WTC11 (cell line): ENCODE data around the gene ARL6IP5.

ENCODE experiments used
- ZNF396 ChIP-seq: fragments of 250-450 bp; sonication (Bioruptor Pico); IDR thresholded peaks from 2 replicates; pipeline ENCODE4 v1.8.0; 2021; ENCODE audit warnings: mild to moderate bottlenecking, moderate library complexity, borderline replicate concordance
- TF ChIP-seq, protein P1 (sequence below): fragments of 200-600 bp; IDR thresholded peaks from 2 replicates; pipeline ENCODE4 v1.8.0; 2022; ENCODE audit warnings: antibody characterized with exemption
- TF ChIP-seq, protein P2 (sequence below): fragments of 250-450 bp; sonication (Bioruptor Pico); IDR thresholded peaks from 2 replicates; pipeline ENCODE4 v2.1.2; 2022; ENCODE audit warnings: mild to moderate bottlenecking, moderate library complexity
- TF ChIP-seq, protein P3 (sequence below): sonication (generic); formaldehyde crosslinking; IDR thresholded peaks from 2 replicates; pipeline ENCODE4 v1.8.1; 2023; ENCODE audit warnings: mild to moderate bottlenecking, missing genetic modification reagents

DNA sequence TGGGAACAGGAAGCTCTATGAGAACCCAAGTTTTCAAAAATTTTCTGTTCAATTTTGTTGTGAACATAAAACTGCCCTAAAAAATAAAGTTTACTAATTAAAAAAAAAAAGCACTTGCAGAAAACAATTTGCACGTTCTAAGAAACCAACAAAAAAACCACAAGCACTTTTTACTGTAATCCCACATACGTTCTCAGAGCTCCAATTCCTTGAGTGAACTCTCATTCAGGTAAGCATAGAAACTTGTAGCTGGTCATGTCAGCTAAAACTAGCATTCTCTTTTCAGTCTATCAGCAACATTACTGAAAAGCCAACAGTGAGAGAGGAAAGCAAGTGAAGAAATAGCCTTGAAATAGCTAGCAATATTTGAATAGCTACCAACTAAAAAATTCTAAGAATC lies 21.1 kb upstream of the ARL6IP5 start:
- TF ChIP-seq, protein P1, sequence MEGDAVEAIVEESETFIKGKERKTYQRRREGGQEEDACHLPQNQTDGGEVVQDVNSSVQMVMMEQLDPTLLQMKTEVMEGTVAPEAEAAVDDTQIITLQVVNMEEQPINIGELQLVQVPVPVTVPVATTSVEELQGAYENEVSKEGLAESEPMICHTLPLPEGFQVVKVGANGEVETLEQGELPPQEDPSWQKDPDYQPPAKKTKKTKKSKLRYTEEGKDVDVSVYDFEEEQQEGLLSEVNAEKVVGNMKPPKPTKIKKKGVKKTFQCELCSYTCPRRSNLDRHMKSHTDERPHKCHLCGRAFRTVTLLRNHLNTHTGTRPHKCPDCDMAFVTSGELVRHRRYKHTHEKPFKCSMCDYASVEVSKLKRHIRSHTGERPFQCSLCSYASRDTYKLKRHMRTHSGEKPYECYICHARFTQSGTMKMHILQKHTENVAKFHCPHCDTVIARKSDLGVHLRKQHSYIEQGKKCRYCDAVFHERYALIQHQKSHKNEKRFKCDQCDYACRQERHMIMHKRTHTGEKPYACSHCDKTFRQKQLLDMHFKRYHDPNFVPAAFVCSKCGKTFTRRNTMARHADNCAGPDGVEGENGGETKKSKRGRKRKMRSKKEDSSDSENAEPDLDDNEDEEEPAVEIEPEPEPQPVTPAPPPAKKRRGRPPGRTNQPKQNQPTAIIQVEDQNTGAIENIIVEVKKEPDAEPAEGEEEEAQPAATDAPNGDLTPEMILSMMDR, result no peak
- TF ChIP-seq, protein P2, sequence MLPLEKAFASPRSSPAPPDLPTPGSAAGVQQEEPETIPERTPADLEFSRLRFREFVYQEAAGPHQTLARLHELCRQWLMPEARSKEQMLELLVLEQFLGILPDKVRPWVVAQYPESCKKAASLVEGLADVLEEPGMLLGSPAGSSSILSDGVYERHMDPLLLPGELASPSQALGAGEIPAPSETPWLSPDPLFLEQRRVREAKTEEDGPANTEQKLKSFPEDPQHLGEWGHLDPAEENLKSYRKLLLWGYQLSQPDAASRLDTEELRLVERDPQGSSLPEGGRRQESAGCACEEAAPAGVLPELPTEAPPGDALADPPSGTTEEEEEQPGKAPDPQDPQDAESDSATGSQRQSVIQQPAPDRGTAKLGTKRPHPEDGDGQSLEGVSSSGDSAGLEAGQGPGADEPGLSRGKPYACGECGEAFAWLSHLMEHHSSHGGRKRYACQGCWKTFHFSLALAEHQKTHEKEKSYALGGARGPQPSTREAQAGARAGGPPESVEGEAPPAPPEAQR (CRISPR knock-in tag), result no peak
- TF ChIP-seq, protein P3, sequence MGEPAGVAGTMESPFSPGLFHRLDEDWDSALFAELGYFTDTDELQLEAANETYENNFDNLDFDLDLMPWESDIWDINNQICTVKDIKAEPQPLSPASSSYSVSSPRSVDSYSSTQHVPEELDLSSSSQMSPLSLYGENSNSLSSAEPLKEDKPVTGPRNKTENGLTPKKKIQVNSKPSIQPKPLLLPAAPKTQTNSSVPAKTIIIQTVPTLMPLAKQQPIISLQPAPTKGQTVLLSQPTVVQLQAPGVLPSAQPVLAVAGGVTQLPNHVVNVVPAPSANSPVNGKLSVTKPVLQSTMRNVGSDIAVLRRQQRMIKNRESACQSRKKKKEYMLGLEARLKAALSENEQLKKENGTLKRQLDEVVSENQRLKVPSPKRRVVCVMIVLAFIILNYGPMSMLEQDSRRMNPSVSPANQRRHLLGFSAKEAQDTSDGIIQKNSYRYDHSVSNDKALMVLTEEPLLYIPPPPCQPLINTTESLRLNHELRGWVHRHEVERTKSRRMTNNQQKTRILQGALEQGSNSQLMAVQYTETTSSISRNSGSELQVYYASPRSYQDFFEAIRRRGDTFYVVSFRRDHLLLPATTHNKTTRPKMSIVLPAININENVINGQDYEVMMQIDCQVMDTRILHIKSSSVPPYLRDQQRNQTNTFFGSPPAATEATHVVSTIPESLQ, result no peak
- TF ChIP-seq ZNF396 (CRISPR knock-in tag), result no peak
